ENCODE results near the gene ESYT1.

The ESYT1 gene

DNA sequence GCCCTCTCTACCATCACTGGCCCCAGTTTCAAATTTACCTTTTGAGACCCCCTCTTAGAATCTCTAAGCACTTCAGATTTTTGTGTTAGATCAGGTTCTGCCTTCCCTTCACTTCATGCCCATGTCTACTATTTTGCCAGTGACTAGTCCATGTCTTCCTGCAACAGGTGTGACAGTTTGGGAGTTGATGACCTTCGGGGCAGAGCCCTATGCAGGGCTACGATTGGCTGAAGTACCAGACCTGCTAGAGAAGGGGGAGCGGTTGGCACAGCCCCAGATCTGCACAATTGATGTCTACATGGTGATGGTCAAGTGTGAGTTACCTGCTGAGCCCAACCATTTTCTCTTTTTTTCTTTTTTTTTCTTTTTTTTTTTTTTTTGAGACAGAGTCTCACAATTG lies 29.5 kb upstream of the ESYT1 start:
- Histone ChIP-seq H3K4me3 (ENCODE audit: low read depth in 1 of 2, low read length in 2 of 2) (no peak overlapping the region), H3K27ac (ENCODE audit: low read length) (no peak overlapping the region), H2AFZ (ENCODE audit: low read depth, low read length) (no peak overlapping the region), H3K79me2 (ENCODE audit: insufficient read depth, low read length) (peaks cover under 1% of the 10 kb centered on the region; the same call in 1 of the 2 replicates), H4K20me1 (ENCODE audit: insufficient read depth, low read length) (no peaks in the 10 kb centered on the region), H3K27me3 (ENCODE audit: insufficient read depth, low read length, poor library complexity) (peaks cover 5% of the 10 kb centered on the region), H3K9me3 (ENCODE audit: insufficient read depth, low read length, severe bottlenecking) (no peaks in the 10 kb centered on the region), H3K4me1 (ENCODE audit: insufficient read depth, low read length) (peaks cover 19% of the 10 kb centered on the region), H3K4me2 (ENCODE audit: insufficient read depth, low read length) (no peak overlapping the region), H3K36me3 (ENCODE audit: insufficient read depth, low read length) (no peaks in the 10 kb centered on the region), H3K9ac (ENCODE audit: low read depth, low read length) (no peak overlapping the region)
- no peak for DNase-seq
- TF ChIP-seq EZH2 (IDR thresholded peaks at IDR 0.05; ENCODE audit: borderline replicate concordance, low read depth, low read length, severe bottlenecking) = no peak
- TF ChIP-seq CTCF (IDR thresholded peaks at IDR 0.05; ENCODE audit: borderline replicate concordance, extremely low read depth, low read length, poor library complexity, severe bottlenecking) = no peak
- ATAC-seq (ENCODE audit: insufficient read depth, low read depth) = no peak

DNA sequence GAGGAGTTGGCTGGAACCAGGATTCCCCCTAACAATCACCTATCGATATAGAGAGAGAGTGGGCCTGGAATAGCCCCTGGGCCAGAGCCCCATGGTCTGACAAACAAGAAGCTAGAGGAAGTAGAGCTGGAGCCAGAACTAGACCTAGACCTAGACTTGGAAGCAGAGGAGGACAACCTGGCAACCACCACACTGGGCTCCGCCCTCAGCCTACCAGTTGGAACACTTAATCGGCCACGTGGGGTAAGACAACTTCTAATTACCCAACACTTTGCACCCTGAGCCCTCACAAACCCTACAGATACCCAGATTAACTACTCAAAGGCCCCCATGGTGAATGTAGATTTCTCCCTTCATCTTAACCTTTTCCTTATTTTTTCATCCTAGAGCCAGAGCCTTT lies 28.3 kb upstream of the ESYT1 start:
- Histone ChIP-seq H3K36me3 (ENCODE audit: insufficient read depth, low read length) (peaks cover 4% of the 10 kb centered on the region; the same call in 1 of the 2 replicates), H3K27ac (ENCODE audit: low read length) (no peak overlapping the region), H3K79me2 (ENCODE audit: insufficient read depth, low read length) (peaks cover 9% of the 10 kb centered on the region), H3K27me3 (ENCODE audit: insufficient read depth, low read length, poor library complexity) (peaks cover 5% of the 10 kb centered on the region), H3K4me2 (ENCODE audit: insufficient read depth, low read length) (no peak overlapping the region), H4K20me1 (ENCODE audit: insufficient read depth, low read length) (0 out of 2 replicates have a peak, but pooled peaks cover under 1% of the 10 kb centered on the region), H3K9ac (ENCODE audit: low read depth, low read length) (no peak overlapping the region), H3K9me3 (ENCODE audit: insufficient read depth, low read length, severe bottlenecking) (no peaks in the 10 kb centered on the region), H3K4me1 (ENCODE audit: insufficient read depth, low read length) (peaks cover 23% of the 10 kb centered on the region), H3K4me3 (ENCODE audit: low read depth in 1 of 2, low read length in 2 of 2) (no peak overlapping the region), H2AFZ (ENCODE audit: low read depth, low read length) (no peak overlapping the region)
- no peak for ATAC-seq (ENCODE audit: insufficient read depth, low read depth)
- no peak for DNase-seq
- no peak for TF ChIP-seq CTCF (IDR thresholded peaks at IDR 0.05; ENCODE audit: borderline replicate concordance, extremely low read depth, low read length, poor library complexity, severe bottlenecking)
- no peak for TF ChIP-seq EZH2 (IDR thresholded peaks at IDR 0.05; ENCODE audit: borderline replicate concordance, low read depth, low read length, severe bottlenecking)

DNA sequence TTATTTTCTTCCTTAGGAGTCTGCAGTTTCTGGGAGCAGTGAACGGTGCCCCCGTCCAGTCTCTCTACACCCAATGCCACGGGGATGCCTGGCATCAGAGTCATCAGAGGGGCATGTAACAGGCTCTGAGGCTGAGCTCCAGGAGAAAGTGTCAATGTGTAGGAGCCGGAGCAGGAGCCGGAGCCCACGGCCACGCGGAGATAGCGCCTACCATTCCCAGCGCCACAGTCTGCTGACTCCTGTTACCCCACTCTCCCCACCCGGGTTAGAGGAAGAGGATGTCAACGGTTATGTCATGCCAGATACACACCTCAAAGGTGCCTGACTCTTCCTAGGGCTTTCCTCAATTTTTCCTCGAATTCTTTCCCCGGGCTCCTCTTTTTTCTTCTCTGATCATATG lies 27.0 kb upstream of the ESYT1 start:
- ATAC-seq (ENCODE audit: insufficient read depth, low read depth) (no peak), DNase-seq (no peak)
- Histone ChIP-seq H3K4me3 (ENCODE audit: low read depth in 1 of 2, low read length in 2 of 2) (no peak overlapping the region), H3K4me2 (ENCODE audit: insufficient read depth, low read length) (no peak overlapping the region), H3K9ac (ENCODE audit: low read depth, low read length) (no peak overlapping the region), H2AFZ (ENCODE audit: low read depth, low read length) (no peak overlapping the region), H3K36me3 (ENCODE audit: insufficient read depth, low read length) (peaks cover 16% of the 10 kb centered on the region), H3K27ac (ENCODE audit: low read length) (no peak overlapping the region), H3K79me2 (ENCODE audit: insufficient read depth, low read length) (peaks cover 22% of the 10 kb centered on the region), H3K27me3 (ENCODE audit: insufficient read depth, low read length, poor library complexity) (peaks cover 4% of the 10 kb centered on the region), H4K20me1 (ENCODE audit: insufficient read depth, low read length) (peaks cover 13% of the 10 kb centered on the region), H3K9me3 (ENCODE audit: insufficient read depth, low read length, severe bottlenecking) (no peaks in the 10 kb centered on the region), H3K4me1 (ENCODE audit: insufficient read depth, low read length) (peaks cover 33% of the 10 kb centered on the region)
- TF ChIP-seq CTCF (IDR thresholded peaks at IDR 0.05; ENCODE audit: borderline replicate concordance, extremely low read depth, low read length, poor library complexity, severe bottlenecking) (no peak), EZH2 (IDR thresholded peaks at IDR 0.05; ENCODE audit: borderline replicate concordance, low read depth, low read length, severe bottlenecking) (no peak)

- ATAC-seq (ENCODE audit: insufficient read depth, low read depth) (no peak), DNase-seq (no peak)
- H3K4me2 ChIP-seq (ENCODE audit: insufficient read depth, low read length) = peak overlapping the region; percentile 80
- peak overlapping the region; percentile 94; the same call in 1 of the 2 replicates for H3K9ac ChIP-seq (ENCODE audit: low read depth, low read length)
- H3K27me3 ChIP-seq (ENCODE audit: insufficient read depth, low read length, poor library complexity) = no peaks in the 10 kb centered on the region
- H3K4me3 ChIP-seq (ENCODE audit: low read depth in 1 of 2, low read length in 2 of 2) = no peak overlapping the region
- H3K9me3 ChIP-seq (ENCODE audit: insufficient read depth, low read length, severe bottlenecking) = no peaks in the 10 kb centered on the region
- TF ChIP-seq EZH2 (IDR thresholded peaks at IDR 0.05; ENCODE audit: borderline replicate concordance, low read depth, low read length, severe bottlenecking) = no peak
- no peak for TF ChIP-seq CTCF (IDR thresholded peaks at IDR 0.05; ENCODE audit: borderline replicate concordance, extremely low read depth, low read length, poor library complexity, severe bottlenecking)
- peak overlapping the region; percentile 86 for H3K27ac ChIP-seq (ENCODE audit: low read length)
- peaks cover 47% of the 10 kb centered on the region for H3K4me1 ChIP-seq (ENCODE audit: insufficient read depth, low read length)
- H2AFZ ChIP-seq (ENCODE audit: low read depth, low read length) = peak overlapping the region; percentile 79; the same call in 1 of the 2 replicates
- peaks cover 29% of the 10 kb centered on the region for H4K20me1 ChIP-seq (ENCODE audit: insufficient read depth, low read length)
- peaks cover 32% of the 10 kb centered on the region for H3K36me3 ChIP-seq (ENCODE audit: insufficient read depth, low read length)
- H3K79me2 ChIP-seq (ENCODE audit: insufficient read depth, low read length) = peaks cover 38% of the 10 kb centered on the region
These were observed 25.4 kb upstream of the ESYT1 start for GRCh38 chr12:56102683-56103065.

All from DND-41 (cell line).